ENCODE data around the gene MGAT4C. TPM values are rescaled to one million over a fixed set of nuclear protein-coding genes. Genes with fewer than 3 reads are reported as not detected.

The MGAT4C gene
- total RNA-seq, 2 donors from 2014 or later: not detected

DNA sequence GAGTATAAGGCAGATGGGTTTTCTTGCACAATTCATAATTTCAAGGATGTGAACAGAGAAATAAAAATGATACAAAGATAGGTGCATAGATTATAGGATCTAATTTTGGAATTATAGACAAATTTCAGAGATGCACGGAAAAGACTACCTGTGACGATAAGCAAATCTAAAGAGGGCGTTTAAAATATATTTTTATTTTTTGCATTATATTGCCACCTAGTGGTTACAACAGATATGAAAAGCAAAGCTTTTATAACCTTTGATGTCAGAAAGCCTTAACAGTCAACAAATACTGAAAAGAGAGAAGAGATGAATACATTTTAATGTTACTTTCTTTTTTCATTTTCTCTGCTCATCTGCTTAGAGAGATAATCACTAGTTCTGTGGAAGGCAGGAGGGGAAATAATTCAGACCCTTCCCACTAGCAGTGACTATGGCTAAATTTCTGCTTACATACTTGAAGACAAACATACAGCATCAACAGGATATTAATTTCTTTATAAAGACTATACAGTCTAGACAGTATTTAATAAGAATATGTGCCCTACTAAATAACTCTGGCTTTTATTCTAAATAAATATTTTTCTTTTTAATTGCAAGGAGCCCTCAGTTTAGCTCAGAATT lies 335.8 kb downstream of the MGAT4C start:
- Mint-ChIP-seq H3K36me3 (ENCODE audit: low read depth) (no peaks in the 10 kb centered on the region), H3K27ac (no peak overlapping the region), H3K27me3 (peaks cover under 1% of the 10 kb centered on the region), H3K4me1 (no peaks in the 10 kb centered on the region), H3K4me3 (no peak overlapping the region)
- H3K9me3 ChIP-seq (ENCODE audit: control insufficient read depth, low read length, poor library complexity, severe bottlenecking): no peaks in the 10 kb centered on the region
- DNase-seq: no peak
- no peak for ATAC-seq
